AG04450 (cell line): Measurements from ENCODE around the gene STARD9. TPM values are rescaled to one million over a fixed set of nuclear protein-coding genes. Genes with fewer than 3 reads are reported as not detected.

Experiments used
- CTCF ChIA-PET: fragments of 300-600, 350-600 bp; formaldehyde crosslinking; extraction: SDS; loops from one replicate; lab custom pipeline; 2022; ENCODE audit warnings: antibody characterized with exemption, inconsistent platforms; lab: Charles Lee
- POLR2A ChIA-PET: fragments of 350-600 bp; formaldehyde crosslinking; extraction: SDS; loops from one replicate; lab custom pipeline; 2021; ENCODE audit warnings: antibody characterized with exemption, inconsistent platforms; lab: Yijun Ruan, JAX
- DNase-seq: peaks from one replicate; pipeline ENCODE4 v3.0.0-alpha.2; 2011; ENCODE audit warnings: low read depth, low spot score
- H3K27ac ChIP-seq: one replicate; pipeline ENCODE4 v1.5.1; 2012; ENCODE audit warnings: low read depth, low read length, control low read depth
- H3K27me3 ChIP-seq: one replicate; pipeline ENCODE4 v1.6.0; 2012; ENCODE audit warnings: low read length; ENCODE audit not compliant: control insufficient read depth, insufficient read depth
- H3K4me3 ChIP-seq: 2 replicates; pipeline ENCODE4 v1.5.1; 2011; ENCODE audit warnings: mild to moderate bottlenecking, low read depth, low read length, control low read depth
- H3K9me3 ChIP-seq: 2 replicates; pipeline ENCODE4 v1.5.1; 2012; ENCODE audit warnings: low read length; ENCODE audit not compliant: control insufficient read depth, insufficient read depth
- CTCF ChIP-seq: IDR thresholded peaks from 2 replicates; pipeline ENCODE4 v1.5.1; 2011; ENCODE audit warnings: low read depth, low read length, control low read depth, inconsistent platforms
- polyA plus RNA-seq: library from polyadenylated mRNA; depleted of rRNA; stranded (reverse); fragments of >200 nt; gene quantifications from 2 replicates; pipeline ENCODE4 v1.2.3, GENCODE V29; 2011

Gene STARD9
- polyA plus RNA-seq, 1 experiment, result 2.2 TPM

DNA sequence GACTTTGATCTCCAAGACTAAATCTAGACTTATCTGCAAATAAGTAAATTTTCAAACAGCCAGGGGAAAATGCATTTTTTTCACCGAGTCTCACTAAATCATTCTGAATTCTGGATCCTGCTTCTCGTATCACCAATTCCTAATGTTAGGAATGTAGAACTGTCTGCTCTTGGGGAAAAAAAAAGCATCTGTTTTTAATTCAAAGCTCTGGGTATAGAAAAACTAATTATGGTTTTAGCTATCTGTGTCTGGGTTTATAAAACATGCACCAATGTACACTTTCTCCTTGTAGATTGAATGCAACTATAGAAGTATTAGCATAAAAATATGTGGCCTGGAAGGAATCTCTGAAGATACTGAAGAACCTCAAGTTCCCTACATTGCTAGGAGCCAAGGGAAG lies 166.3 kb downstream of the STARD9 start:
- H3K27ac ChIP-seq, result no peak overlapping the region
- H3K27me3 ChIP-seq, result no peaks in the 10 kb centered on the region
- no peak for TF ChIP-seq CTCF
- POLR2A ChIA-PET, result no interaction called here
- no peaks in the 10 kb centered on the region for H3K9me3 ChIP-seq
- CTCF ChIA-PET, result no interaction called here
- DNase-seq, result no peak
- no peak overlapping the region for H3K4me3 ChIP-seq

DNA sequence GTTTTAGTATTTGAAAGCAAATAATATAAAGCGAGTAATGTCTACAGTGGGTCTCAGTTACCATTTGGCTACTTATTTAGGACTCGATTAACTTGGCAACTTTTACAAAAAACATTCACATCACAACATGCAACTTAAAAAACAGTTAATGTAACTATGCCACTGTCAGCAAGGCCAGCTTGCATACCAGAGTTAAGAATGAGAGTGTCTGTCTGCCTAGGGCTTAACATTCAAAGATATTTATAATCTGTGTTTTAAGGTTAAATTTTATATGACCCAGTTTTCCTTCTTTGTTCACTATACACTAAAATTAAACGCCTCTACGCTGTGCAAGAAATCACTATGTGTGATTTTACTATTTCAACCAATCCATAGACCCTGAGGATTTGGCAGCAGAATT lies 166.7 kb downstream of the STARD9 start:
- ChIA-PET POLR2A (no interaction called here), CTCF (no interaction called here)

GRCh38 chr15:42744195-42744594 lies 168.8 kb downstream of the STARD9 start:
- no peak for DNase-seq
- no peak for TF ChIP-seq CTCF
- POLR2A ChIA-PET, result no interaction called here
- Histone ChIP-seq H3K27me3 (no peaks in the 10 kb centered on the region), H3K4me3 (no peak overlapping the region), H3K27ac (no peak overlapping the region), H3K9me3 (no peaks in the 10 kb centered on the region; the same call in 1 of the 2 replicates)
- CTCF ChIA-PET, result interaction anchor here (1.1 kb wide), 1 partner anchor 182 kb away, joined by 4 read pairs; no protein-coding TSS in a partner anchor

More for the DNA sequence above, 166.7 kb downstream of the STARD9 start:
- H3K27ac ChIP-seq, result no peak overlapping the region
- TF ChIP-seq CTCF, result no peak
- no peaks in the 10 kb centered on the region for H3K27me3 ChIP-seq
- no peak for DNase-seq
- H3K4me3 ChIP-seq, result no peak overlapping the region
- H3K9me3 ChIP-seq, result no peaks in the 10 kb centered on the region

- POLR2A ChIA-PET, result no interaction called here
- TF ChIP-seq CTCF, result no peak
- H3K27me3 ChIP-seq, result no peaks in the 10 kb centered on the region
- no peaks in the 10 kb centered on the region; the same call in 1 of the 2 replicates for H3K9me3 ChIP-seq
- CTCF ChIA-PET, result interaction anchor here (0.6 kb wide), 1 partner anchor 74 kb away, joined by 4 read pairs; no protein-coding TSS in a partner anchor
- no peak overlapping the region for H3K4me3 ChIP-seq
- DNase-seq, result no peak
- peak overlapping the region; percentile 42 for H3K27ac ChIP-seq
Measured at GRCh38 chr15:42749266-42749665, 173.9 kb downstream of the STARD9 start.

DNA sequence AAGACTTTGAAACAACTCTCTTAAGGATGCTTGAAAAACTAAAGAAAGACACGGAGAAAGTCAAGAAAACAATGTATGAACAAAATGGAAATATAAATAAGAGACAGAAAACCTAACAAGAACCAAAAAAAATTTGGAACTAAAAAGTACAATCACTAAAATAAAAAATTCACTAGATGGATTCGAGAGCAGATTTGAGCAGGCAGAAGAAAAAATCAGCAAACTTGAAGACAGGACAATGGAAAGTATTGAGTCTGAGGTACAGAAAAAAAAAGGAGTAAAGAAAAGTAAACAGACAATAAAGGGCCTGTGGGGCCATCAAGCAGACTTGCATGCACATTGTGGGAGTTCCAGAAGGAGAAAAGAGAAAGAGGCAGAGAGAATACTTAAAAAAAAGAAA lies 174.9 kb downstream of the STARD9 start:
- Histone ChIP-seq H3K4me3 (no peak overlapping the region), H3K27me3 (no peaks in the 10 kb centered on the region), H3K9me3 (no peaks in the 10 kb centered on the region; the same call in 1 of the 2 replicates), H3K27ac (no peak overlapping the region)
- no peak for DNase-seq
- POLR2A ChIA-PET, result interaction anchor here (0.5 kb wide), 1 partner anchor 174 kb away, joined by 3 read pairs; no protein-coding TSS in a partner anchor
- CTCF ChIA-PET, result no interaction called here
- TF ChIP-seq CTCF, result no peak
